HG03432 (cell line): ENCODE data around the gene SPG11.
"Not testable (repeated sequence)": the region's sequence is repeated elsewhere in the genome, so short reads cannot be mapped to it uniquely, and the experiment has no call there.

ENCODE experiments used
- ATAC-seq: cut with Tn5 transposase; IDR thresholded peaks from one replicate; pipeline ENCODE4 v1.9.1; 2021; ENCODE audit warnings: mild to moderate bottlenecking, moderate library complexity; ENCODE audit not compliant: unreplicated experiment

The SPG11 gene

GRCh38 chr15:44663410-44664308, at the start of gene SPG11:
Gene SPG11 (minus strand): TSS chr15:44663662. CDS start chr15:44663647, 15 bp downstream.
- ATAC-seq, result peak; percentile 79

- no peak for ATAC-seq
These were observed 49.0 kb upstream of the SPG11 start for GRCh38 chr15:44712346-44713005.

- ATAC-seq, result peak; percentile 22
These were observed 48.4 kb upstream of the SPG11 start for GRCh38 chr15:44711743-44712345.

- peak; percentile 83 for ATAC-seq
These were observed 47.8 kb upstream of the SPG11 start, which contains the start of the genes B2M and PATL2 for GRCh38 chr15:44711096-44711742. Gene B2M (plus strand): TSS chr15:44711517. CDS start chr15:44711547, 30 bp downstream. Gene PATL2 (minus strand): TSS chr15:44711323. CDS start chr15:44676490, 34,833 bp downstream.

DNA sequence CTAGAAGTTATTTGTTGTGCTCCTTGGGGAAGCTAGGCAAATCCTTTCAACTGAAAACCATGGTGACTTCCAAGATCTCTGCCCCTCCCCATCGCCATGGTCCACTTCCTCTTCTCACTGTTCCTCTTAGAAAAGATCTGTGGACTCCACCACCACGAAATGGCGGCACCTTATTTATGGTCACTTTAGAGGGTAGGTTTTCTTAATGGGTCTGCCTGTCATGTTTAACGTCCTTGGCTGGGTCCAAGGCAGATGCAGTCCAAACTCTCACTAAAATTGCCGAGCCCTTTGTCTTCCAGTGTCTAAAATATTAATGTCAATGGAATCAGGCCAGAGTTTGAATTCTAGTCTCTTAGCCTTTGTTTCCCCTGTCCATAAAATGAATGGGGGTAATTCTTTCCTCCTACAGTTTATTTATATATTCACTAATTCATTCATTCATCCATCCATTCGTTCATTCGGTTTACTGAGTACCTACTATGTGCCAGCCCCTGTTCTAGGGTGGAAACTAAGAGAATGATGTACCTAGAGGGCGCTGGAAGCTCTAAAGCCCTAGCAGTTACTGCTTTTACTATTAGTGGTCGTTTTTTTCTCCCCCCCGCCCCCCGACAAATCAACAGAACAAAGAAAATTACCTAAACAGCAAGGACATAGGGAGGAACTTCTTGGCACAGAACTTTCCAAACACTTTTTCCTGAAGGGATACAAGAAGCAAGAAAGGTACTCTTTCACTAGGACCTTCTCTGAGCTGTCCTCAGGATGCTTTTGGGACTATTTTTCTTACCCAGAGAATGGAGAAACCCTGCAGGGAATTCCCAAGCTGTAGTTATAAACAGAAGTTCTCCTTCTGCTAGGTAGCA, 47.0 kb upstream of the SPG11 start:
- ATAC-seq, result peak; percentile 26

DNA sequence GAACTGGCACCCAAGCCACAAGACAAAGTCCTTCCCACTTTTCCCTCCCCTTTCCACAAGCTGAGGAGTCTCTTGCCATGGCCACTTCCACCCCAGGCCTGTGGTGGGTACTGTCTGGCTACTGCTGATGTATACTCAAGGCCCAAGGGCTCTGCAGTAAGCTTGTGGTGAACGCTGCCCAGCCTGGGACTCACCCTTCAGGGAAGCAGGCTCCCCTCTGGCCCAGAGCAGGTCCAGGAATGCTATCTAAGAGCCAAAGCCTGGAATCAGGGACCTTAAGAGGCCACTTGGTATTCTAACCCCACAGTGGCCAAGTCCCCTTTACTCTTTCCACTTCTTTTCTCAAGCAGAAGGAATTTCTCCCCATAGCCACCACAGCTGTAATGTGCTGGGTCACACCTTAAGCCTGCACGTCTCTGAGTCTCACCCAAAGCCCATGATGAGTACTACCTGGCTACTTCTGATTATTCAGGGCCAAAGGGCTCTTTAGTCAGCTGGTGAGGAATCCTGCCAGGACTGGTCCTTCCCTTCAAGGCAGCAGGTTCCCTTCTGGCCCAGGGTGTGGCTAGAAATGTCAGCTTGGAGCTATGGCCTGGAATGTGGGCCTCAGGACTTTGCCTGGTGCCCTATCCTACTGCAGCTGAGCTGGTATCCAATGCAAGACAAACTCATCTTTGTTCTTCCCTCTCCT, 43.6 kb upstream of the SPG11 start:
- no peak for ATAC-seq

GRCh38 chr15:44706401-44706800, 42.9 kb upstream of the SPG11 start:
- ATAC-seq, result no peak

DNA sequence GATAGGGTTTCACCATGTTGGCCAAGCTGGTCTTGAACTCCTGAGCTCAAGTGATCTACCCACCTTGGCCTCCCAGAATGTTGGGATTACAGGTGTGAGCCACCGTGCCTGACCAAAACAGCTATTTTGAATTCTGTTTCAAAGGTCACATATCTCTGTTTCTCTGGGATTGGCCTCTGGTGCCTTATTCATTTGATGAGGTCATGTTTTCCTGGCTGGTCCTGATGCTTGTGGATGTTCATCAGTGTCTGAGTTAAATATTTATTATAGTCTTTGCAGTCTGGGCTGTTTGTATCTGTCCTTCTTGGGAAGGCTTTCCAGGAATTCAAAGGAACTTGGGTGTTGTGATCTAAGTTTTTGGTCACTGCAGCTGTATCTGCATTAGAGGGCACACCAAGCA, 42.5 kb upstream of the SPG11 start:
- no peak for ATAC-seq

DNA sequence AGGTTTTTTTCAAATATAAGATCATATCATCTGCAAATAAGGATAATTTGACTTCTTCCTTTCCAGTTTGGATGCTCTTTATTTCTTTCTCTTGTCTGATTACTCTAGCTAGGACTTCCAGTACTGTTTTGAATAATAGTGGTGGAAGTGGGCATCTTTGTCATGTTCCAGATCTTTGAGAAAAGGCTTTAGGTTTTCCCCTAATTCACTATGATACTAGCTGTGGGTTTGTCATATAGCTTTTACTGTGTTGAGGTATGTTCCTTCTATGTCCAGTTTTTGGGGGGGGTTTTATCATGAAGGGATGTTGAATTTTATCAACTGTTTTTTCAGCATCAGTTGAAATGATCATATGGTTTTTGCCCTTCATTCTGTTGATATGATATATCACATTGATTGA, 37.2 kb upstream of the SPG11 start:
- ATAC-seq, result not testable (repeated sequence)

DNA sequence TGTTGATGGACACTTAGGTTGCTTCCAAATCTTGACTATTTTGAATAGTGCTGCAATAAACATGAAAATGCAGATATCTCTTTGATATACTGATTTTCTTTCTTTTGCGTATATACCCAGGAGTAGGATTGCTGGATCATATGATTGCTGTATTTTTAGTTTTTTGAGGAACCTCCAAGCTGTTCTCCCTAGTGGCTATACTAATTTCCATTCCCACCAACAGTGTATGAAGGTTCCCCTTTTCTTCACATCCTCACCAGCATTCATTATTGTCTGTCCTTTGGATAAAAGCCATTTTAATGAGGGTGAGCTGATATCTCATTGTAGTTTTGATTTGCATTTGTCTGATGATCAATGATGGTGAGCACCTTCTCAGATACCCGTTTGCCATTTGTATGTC, 35.2 kb upstream of the SPG11 start:
- no peak for ATAC-seq

DNA sequence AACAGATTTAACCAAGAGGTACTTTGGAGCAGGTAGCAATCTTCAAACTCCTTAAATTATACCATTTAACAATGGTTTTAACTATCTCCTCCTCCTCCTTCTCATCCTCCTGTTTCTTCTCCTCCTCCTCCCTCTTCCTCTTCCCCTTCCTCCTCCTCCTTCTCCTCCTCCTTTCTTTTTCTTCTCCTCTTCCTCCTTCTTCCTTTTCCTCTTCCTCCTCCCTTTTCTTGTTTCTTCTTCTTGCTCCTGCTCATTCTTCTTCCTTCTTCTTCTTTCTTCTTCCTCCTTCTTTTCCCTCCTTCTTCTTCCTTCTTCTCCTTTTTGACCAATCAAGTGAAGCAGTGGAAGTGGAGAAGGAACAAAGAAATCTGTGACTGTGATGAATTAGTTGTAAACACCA, 33.6 kb upstream of the SPG11 start:
- ATAC-seq, result no peak

GRCh38 chr15:44695294-44695693, 31.8 kb upstream of the SPG11 start:
- ATAC-seq, result no peak

DNA sequence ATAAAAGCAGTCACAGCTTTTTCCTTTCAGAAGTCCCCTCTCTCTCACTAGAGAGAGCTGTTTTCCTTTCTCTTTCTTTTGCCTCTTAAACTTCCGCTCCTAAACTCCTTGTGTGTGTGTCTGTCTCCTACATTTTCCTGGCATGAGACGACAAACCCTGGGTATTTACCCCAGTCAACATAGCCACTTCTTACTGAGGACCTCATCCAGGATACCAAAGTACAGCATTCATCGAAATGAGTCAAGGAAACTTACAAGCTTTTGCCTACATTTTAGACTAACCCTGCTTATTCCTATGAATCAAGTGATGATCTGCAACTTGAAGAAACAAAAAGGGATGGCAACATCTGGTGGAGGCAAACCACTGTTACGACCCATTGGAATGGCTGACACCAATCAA, 31.0 kb upstream of the SPG11 start:
- ATAC-seq, result no peak

GRCh38 chr15:44692659-44693058, 29.2 kb upstream of the SPG11 start:
- no peak for ATAC-seq

DNA sequence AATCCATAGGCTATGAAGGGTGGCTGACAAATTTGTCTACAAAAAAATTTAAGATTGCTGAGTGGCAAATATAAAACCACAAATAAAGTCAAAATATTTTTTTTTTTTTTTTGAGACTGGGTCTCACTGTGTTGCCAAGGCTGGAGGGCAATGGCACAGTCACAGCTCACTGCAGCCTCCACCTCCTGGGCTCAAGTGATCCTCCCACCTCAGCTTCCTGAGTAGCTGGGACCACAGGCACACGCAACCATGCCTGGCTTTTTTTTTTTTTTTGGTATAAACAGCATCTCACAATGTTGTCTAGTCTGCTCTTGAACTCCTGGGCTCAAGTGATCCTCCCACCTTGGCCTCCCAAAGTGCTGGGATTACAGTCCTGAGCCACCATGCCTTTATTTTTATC, 26.8 kb upstream of the SPG11 start:
- ATAC-seq, result not testable (repeated sequence)

DNA sequence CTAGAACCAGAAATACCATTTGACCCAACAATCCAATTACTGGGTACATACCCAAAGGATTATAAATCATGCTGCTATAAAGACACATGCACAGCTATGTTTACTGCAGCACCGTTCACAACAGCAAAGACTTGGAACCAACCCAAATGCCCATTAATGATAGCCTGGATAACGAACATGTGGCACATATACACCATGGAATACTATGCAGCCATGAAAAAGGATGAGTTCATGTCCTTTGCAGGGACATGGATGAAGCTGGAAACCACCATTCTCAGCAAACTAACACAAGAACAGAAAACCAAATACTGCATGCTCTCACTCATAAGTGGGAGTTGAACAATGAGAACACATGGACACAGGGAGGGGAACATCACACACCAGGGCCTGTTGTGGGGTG, 25.9 kb upstream of the SPG11 start:
- not testable (repeated sequence) for ATAC-seq

DNA sequence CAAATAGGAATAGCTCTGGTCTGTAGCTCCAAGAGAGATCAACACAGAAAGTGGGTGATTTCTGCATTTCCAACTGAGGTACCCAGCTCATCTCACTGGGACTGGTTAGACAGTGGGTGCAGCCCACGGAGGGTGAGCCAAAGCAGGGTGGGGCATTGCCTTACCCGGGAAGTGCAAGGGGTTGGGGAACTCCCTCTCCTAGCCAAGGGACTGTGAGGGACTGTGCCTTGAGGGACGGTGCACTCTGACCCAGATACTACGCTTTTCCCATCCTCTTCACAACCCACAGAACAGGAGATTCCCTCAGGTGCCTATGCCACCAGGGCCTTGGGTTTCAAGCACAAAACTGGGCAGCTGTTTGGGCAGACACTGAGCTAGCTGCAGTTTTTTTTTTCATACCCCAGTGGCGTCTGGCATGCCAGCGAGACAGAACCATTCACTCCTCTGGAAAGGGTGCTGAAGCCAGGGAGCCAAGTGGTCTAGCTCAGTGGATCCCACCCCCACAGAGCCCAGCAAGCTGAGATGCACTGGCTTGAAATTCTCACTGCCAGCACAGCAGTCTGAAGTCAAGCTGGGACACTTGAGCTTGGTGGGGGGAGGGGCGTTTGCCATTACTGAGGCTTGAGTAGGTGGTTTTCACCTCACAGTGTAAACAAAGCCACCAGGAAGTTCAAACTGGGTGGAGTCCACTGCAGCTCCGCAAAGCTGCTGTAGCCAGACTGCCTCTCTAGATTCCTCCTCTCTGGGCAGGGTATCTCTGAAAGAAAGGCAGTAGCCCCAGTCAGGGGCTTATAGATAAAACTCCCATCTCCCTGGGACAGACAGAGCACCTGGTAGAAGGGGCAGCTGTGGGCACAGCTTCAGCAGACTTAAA, 19.6 kb upstream of the SPG11 start:
- ATAC-seq, result not testable (repeated sequence)

DNA sequence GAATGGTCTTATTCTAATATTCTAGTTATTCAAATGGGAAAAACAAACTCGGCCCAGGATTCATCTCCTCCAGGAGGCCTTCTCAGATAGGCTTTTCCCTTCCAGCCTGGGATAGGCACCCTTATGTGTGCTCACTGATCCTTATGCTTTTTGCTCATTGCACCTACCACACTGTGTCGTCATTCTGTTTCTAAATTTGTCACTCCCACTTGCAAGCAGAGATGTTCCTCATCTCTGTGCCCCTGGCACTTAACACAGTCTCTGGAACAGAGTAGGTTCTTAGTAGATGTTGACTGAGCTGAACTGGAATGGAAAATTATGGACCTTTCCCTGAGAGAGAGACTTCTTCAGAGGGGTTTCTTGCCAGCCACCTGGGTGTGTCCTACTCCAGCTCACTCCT, 18.7 kb upstream of the SPG11 start:
- ATAC-seq, result no peak

DNA sequence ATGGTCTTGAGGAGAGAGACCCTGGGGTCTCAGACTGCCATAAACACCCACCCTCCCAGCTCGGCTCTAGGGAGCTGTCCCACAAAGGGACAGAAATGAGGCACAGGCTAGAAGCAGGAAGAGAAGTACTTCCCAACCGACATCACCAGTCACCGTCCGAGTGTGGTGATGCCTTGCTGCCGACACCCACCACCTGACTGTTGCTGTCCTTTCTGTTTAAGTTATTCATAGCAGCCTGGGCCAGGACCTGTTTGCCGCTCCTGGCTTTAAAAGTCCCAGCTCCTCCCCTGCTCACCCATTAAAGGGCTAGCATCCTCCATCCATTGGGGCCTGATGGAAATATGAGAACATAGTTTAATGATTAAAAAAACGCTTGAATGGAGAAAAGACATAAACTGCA, 13.2 kb upstream of the SPG11 start:
- no peak for ATAC-seq
